Measurements from ENCODE around the gene ZMYND19. TPM values are rescaled to one million over a fixed set of nuclear protein-coding genes. Genes with fewer than 3 reads are reported as not detected.
"Not testable (repeated sequence)": the region's sequence is repeated elsewhere in the genome, so short reads cannot be mapped to it uniquely, and the experiment has no call there.

Gene ZMYND19
- total RNA-seq, 1 donor from 2014 or later, result 28.5 TPM

GRCh38 chr9:137589441-137590122 is 730 bp downstream of the ZMYND19 start:
- DNase-seq (ENCODE audit: low read depth, low spot score), result no peak

DNA sequence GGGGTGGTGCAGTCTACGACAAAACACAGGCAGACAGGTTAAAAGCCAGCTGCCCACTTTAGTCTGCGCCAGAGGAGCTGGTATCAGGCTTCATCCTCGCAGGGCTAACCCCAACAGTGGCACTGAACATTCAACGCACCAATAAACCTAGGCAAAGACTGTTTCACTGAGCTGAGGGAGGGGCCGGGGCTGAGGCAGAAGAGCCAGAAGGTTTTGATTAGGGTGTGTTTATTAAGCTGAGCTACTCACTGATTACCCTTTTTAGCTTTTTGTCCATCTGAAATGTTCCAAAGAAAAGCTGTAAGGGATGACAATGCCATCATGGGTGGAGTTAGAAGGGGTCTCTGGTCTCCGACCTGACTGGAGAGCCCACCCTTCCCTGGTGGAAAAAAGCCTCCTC is 1.4 kb downstream of the ZMYND19 start:
- no peak for DNase-seq (ENCODE audit: low read depth, low spot score)

- no peak for DNase-seq (ENCODE audit: low read depth, low spot score)
These were observed 2.0 kb downstream of the ZMYND19 start for GRCh38 chr9:137588311-137588710.

DNA sequence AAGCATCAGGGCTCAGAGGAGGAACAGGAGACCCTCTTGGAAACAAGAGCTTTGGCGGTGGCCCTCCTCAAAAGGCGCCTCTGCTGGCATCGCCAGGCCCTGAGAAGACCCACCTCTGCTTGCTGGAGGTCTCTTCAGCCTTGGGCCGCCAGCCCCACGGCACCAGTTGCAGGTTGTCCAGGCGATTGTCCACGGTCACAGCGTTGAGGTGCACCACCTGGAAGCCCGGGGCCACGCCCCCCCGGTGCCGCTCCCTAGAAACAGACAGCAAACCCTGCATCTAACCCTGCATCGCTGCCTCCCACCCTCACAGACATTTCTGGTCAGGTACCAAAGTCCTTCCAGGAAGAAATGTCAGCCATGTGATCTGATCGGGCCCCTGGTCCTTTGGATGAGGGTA is 3.5 kb downstream of the ZMYND19 start:
- no peak for DNase-seq (ENCODE audit: low read depth, low spot score)

DNA sequence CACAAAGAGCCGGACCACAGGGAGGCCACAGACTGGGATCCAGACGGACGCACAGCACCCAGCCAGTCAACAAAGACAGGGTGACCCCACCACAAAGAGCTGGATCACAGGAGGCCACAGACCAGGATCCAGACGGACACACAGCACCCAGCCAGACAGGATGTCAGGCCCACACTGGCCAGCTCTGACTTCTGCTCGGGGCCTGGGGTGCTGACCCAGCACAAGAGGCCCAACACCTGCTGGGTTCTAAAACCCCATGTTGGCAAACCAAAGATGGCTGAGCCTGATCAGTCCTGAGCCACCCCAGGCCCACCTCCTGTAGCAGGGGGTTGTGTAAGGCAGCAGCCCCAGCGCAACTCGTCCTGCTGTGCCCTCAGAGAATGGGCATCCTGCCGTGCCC is 6.4 kb downstream of the ZMYND19 start:
- DNase-seq (ENCODE audit: low read depth, low spot score), result no peak

GRCh38 chr9:137583347-137583746 is 7.0 kb downstream of the ZMYND19 start:
- no peak for DNase-seq (ENCODE audit: low read depth, low spot score)

DNA sequence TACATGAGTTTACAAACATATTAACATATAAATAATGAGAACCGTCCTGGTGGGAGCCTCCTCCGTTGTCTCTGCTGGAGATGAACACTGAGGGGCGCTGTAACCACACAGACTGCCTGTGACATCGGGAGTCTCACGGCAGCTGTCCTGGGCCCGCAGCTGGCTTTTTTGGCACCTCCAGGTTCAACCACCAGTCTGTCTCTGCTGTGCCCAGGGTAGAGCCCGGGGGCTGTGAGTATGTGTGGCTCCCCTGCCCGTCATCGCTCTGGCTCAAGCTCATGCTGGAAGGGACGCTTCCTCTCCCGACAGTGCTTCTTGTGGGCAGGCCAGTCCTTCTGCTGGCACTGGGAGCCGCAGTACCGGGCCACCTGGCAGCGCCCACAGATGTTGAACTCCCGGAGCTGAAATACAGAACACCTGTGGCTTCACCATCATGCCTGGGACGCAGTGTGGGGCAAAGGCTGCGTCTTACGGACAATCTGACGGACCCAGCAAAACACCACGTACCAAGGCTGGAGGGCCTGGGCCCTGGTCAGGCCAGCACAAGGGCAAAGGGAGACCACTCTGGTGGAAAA is 7.9 kb downstream of the ZMYND19 start:
- DNase-seq (ENCODE audit: low read depth, low spot score), result no peak

DNA sequence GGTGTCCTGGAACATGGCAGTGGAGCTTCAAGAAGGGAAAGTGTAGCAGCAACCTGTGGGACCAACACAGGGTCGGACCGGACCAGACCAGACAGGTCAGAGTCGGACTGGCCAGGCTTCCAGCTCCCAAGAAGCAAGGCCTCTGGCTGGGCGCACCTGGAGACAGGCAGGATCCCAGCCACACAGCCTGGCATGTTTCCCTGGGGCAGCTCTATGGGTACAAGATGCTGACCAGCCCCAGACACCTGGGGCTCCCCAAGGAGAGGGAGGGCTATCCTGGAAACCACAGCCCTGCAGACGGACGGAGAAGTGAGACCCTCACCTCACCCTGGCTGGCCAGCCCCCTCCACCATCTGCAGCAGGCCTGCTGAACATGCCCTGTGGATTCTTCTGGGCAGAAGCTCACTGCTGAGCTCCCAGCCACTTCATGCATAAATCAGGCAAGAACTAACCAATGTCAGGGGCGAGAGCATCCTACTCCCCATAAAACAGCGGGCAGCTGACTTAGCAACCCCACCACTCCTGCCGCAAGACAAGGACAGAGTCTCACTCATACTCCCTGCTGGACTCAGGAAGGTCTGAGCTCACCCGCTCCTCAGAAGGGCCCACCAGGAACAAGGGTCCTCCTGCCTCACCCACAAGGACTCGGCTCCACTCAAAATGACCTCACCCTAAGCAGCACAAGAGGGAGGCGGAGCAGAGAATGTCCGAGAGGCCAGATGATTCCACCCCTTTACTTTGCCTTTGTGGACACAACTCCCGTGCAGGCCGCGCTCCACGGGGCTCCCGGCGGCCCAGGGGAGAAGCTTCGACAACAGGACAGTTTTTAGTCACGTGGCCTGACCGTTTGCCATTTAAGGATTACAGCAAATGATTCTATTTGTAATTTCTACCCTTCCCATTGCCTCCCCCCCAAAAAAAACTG is 8.7 kb downstream of the ZMYND19 start:
- DNase-seq (ENCODE audit: low read depth, low spot score), result no peak

- no peak for DNase-seq (ENCODE audit: low read depth, low spot score)
These were observed 9.4 kb downstream of the ZMYND19 start for GRCh38 chr9:137580954-137581322.

DNA sequence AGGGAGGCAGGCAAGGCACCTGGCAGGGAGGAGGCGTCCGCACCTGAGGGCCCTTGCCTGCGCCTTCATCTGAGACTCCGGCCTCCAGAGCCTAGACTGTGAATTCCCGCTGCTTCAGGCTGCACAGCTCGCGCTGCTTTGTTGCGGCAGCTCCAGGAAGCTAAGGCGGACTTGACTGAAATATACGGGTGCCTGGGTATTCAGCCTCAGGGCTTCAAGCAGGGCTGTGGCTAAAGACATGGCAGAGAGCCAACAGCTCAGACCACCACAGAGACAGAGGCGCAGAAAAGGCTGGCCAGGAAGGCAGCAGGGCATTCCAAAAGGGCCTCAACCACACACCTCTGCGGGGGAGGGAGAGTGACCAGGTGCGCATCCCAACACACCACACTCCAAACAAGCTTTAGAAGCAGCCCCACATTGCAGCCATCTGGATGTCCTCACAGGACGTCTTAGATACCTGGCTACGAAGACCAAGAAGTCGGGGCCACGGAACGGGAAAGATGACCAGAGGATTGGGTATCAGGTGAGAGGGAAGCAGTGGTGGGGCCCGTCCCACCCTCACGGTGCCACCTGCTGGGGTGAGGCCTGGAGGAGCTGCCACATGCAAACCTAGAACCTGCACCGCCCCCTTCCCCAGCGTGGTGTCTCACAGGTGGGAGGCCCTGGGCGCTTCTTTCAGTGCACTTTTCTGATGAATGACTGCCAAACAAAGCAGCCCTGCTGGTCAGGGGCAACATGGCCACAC is 9.9 kb downstream of the ZMYND19 start:
- no peak for DNase-seq (ENCODE audit: low read depth, low spot score)

GRCh38 chr9:137579259-137579604 is 11.1 kb downstream of the ZMYND19 start:
- no peak for DNase-seq (ENCODE audit: low read depth, low spot score)

- peak; percentile 62 for DNase-seq (ENCODE audit: low read depth, low spot score)
These were observed 11.6 kb downstream of the ZMYND19 start, which contains the start of gene DPH7 for GRCh38 chr9:137578518-137579258. Gene DPH7 (minus strand): TSS chr9:137578925. CDS start chr9:137578777, 148 bp downstream.

- no peak for DNase-seq (ENCODE audit: low read depth, low spot score)
These were observed 14.4 kb downstream of the ZMYND19 start for GRCh38 chr9:137575716-137576411.

GRCh38 chr9:137575364-137575715 is 15.0 kb downstream of the ZMYND19 start:
- no peak for DNase-seq (ENCODE audit: low read depth, low spot score)

DNA sequence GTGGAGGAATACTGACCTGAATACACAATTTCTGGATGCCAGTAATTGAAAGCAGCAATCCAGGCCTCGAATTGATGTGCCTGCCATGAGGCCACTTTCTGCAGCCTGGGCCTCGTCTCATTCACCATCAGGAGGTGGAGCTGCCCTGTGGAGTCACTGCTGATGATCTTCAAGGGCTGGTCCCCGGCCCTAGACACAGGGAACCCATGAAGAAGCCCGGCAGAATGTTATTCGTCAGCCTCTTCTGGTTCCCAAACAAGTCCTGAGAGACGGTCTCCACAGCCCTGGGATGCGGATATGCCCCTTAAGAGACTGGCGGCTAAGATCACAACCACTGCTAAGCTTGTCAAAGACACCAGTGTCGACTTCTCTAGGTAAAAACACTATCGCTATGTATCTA is 16.1 kb downstream of the ZMYND19 start:
- DNase-seq (ENCODE audit: low read depth, low spot score), result no peak

DNA sequence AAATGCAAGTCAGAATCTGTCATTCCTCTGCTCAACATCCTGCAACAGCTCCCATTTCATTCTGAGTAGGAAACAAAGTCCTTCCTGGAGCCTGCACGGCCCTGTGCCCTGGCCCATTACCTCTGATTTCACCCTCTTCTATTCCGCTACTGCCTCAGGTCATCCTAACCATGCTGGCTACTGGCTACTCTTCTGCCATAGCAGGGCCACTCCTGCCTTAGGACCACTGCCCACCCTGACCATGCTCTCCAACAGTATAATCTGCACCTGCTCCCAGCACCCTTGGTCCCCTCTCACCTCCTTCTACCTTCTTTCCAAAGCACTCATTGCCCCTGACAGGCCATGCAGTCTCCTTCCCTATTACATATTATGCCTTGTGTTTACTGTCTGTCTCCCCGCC is 19.7 kb downstream of the ZMYND19 start:
- DNase-seq (ENCODE audit: low read depth, low spot score), result no peak

GRCh38 chr9:137569609-137570203 is 20.6 kb downstream of the ZMYND19 start:
- no peak for DNase-seq (ENCODE audit: low read depth, low spot score)

DNA sequence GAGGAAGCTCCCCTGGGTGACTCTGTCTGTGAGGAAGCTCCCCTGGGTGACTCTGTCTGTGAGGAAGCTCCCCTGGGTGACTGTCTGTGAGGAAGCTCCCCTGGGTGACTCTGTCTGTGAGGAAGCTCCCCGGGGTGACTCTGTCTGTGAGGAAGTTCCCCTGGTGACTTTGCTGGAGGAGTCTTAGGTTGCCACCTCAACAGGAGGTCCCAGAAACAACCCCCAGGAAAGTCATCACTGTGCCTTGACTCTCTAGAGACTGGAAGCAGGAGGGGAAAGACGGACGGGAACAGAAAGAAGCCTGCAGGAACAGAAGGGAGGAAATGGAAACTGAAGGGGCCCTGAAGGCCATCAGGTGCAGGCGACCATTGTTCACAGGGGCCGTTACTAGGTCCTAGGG is 21.9 kb downstream of the ZMYND19 start:
- not testable (repeated sequence) for DNase-seq (ENCODE audit: low read depth, low spot score)

- no peak for DNase-seq (ENCODE audit: low read depth, low spot score)
These were observed 25.4 kb downstream of the ZMYND19 start for GRCh38 chr9:137564817-137565411.

DNA sequence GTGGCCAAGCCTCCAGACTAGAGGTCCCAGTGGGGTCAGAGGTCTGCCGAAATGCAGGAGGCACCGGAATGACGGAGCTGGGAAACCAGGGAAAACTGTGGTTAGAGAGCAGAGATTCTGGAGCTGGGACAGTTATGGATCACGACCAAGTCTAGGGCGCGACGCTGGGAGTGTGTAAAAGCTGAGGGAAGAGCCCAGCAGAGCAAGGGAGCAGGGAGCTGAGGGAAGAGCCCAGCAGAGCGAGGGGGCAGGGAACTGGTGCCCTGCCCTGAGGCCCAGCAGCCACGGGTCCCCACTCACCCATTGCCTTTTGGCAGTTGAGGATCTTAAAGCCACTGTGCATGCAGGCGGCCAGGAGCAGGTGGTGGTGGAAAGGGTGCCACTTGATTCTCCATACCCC is 26.2 kb downstream of the ZMYND19 start:
- DNase-seq (ENCODE audit: low read depth, low spot score), result no peak
